ENCODE data around the gene FMN2. TPM values are rescaled to one million over a fixed set of nuclear protein-coding genes. Genes with fewer than 3 reads are reported as not detected.

Gene FMN2
- total and polyA plus RNA-seq, 3 donors from 2014 or later = 3.8 to 8.3 (median 4.3) TPM

GRCh38 chr1:240491796-240492195, 400.1 kb downstream of the FMN2 start:
- no peak for DNase-seq
- Histone ChIP-seq H3K9me3 (no peaks in the 10 kb centered on the region), H3K27me3 (no peaks in the 10 kb centered on the region), H3K36me3 (ENCODE audit: low read depth, missing control alignments) (no peaks in the 10 kb centered on the region), H3K4me1 (no peaks in the 10 kb centered on the region), H3K27ac (no peak overlapping the region), H3K4me3 (no peak overlapping the region)
- WGBS, 2 donors = 50 to 69% methylated on average over 7 of the region's 7 CpGs
- TF ChIP-seq CTCF (IDR thresholded peaks at IDR 0.05) = no peak
- no peak for TF ChIP-seq POLR2A (IDR thresholded peaks at IDR 0.05)
- intact Hi-C loops (cut with DNase I; ENCODE audit: low total_unique reads) = no loop called here

GRCh38 chr1:240492832-240493440, 401.3 kb downstream of the FMN2 start:
- H3K27ac ChIP-seq = no peak overlapping the region
- peak overlapping the region; percentile 40 to 61 for H3K4me3 ChIP-seq
- TF ChIP-seq CTCF (IDR thresholded peaks at IDR 0.05) (peak in 1 of 3 experiments; percentile 16), POLR2A (IDR thresholded peaks at IDR 0.05) (no peak)
- WGBS, 2 donors = 28 to 45% methylated on average over 7 to 52 of the region's 52 CpGs
- no peaks in the 10 kb centered on the region for H3K36me3 ChIP-seq (ENCODE audit: low read depth, missing control alignments)
- H3K4me1 ChIP-seq = no peaks in the 10 kb centered on the region
- no peaks in the 10 kb centered on the region for H3K27me3 ChIP-seq
- peak; percentile 56 for DNase-seq
- no peaks in the 10 kb centered on the region for H3K9me3 ChIP-seq
- intact Hi-C loops (cut with DNase I; ENCODE audit: low total_unique reads) = no loop called here

GRCh38 chr1:240495601-240496000, 403.9 kb downstream of the FMN2 start:
- Histone ChIP-seq H3K36me3 (ENCODE audit: low read depth, missing control alignments) (no peaks in the 10 kb centered on the region), H3K9me3 (no peaks in the 10 kb centered on the region), H3K4me1 (no peaks in the 10 kb centered on the region), H3K27me3 (no peaks in the 10 kb centered on the region), H3K27ac (no peak overlapping the region), H3K4me3 (no peak overlapping the region)
- no peak for DNase-seq
- 75 to 83% methylated on average over 4 of the region's 4 CpGs for WGBS, 2 donors
- no peak for TF ChIP-seq POLR2A (IDR thresholded peaks at IDR 0.05)
- no peak for TF ChIP-seq CTCF (IDR thresholded peaks at IDR 0.05)
- intact Hi-C loops (cut with DNase I; ENCODE audit: low total_unique reads) = no loop called here

- Histone ChIP-seq H3K36me3 (ENCODE audit: low read depth, missing control alignments) (no peaks in the 10 kb centered on the region), H3K27me3 (no peaks in the 10 kb centered on the region), H3K4me1 (no peaks in the 10 kb centered on the region), H3K27ac (no peak overlapping the region), H3K9me3 (no peaks in the 10 kb centered on the region), H3K4me3 (no peak overlapping the region)
- TF ChIP-seq CTCF (IDR thresholded peaks at IDR 0.05) (no peak), POLR2A (IDR thresholded peaks at IDR 0.05) (no peak)
- WGBS, 2 donors = 72 to 76% methylated on average over 7 of the region's 7 CpGs
- DNase-seq = no peak
- intact Hi-C loops (cut with DNase I; ENCODE audit: low total_unique reads) = no loop called here
These were observed 404.7 kb downstream of the FMN2 start for GRCh38 chr1:240496356-240496755.

GRCh38 chr1:240496941-240497340, 405.3 kb downstream of the FMN2 start:
- TF ChIP-seq POLR2A (IDR thresholded peaks at IDR 0.05) = no peak
- no peak for TF ChIP-seq CTCF (IDR thresholded peaks at IDR 0.05)
- Histone ChIP-seq H3K36me3 (ENCODE audit: low read depth, missing control alignments) (no peaks in the 10 kb centered on the region), H3K27me3 (no peaks in the 10 kb centered on the region), H3K9me3 (no peaks in the 10 kb centered on the region), H3K27ac (no peak overlapping the region), H3K4me3 (no peak overlapping the region), H3K4me1 (no peaks in the 10 kb centered on the region)
- intact Hi-C loops (cut with DNase I; ENCODE audit: low total_unique reads) = no loop called here
- DNase-seq = no peak
- WGBS, 2 donors = 89 to 90% methylated on average over 5 of the region's 5 CpGs
